Uterus (tissue), 4 donors: ENCODE data around the gene CPLANE2. TPM values are rescaled to one million over a fixed set of nuclear protein-coding genes. Genes with fewer than 3 reads are reported as not detected.

ENCODE experiments used
- DNase-seq, 2 donors: peaks; one replicate each; pipeline ENCODE4 v3.0.0-alpha.2; 2019 to 2020
- H3K27ac ChIP-seq, 2 donors: fragments of 200-600 bp; sonication (generic); 1 replicate in 1 of 2; 2 replicates in 1 of 2; pipeline ENCODE4 v1.5.1; 2016 to 2018
- H3K27me3 ChIP-seq, 2 donors: fragments of 200-600 bp; sonication (generic); one replicate each; pipeline ENCODE4 v1.5.1; 2018 to 2019; ENCODE audit warnings: control low read depth in 1 of 2
- H3K36me3 ChIP-seq, 2 donors: fragments of 200-600 bp; sonication (generic); one replicate each; pipeline ENCODE4 v1.5.1; 2019; ENCODE audit warnings: control low read depth in 1 of 2
- H3K4me1 ChIP-seq, 2 donors: fragments of 200-600 bp; sonication (generic); one replicate each; pipeline ENCODE4 v1.5.1; 2018 to 2019; ENCODE audit warnings: control low read depth in 1 of 2
- H3K4me3 ChIP-seq, 2 donors: fragments of 200-600 bp; sonication (generic); 1 replicate in 1 of 2; 2 replicates in 1 of 2; pipeline ENCODE4 v1.5.1; 2018 to 2019; ENCODE audit warnings: mild to moderate bottlenecking in 1 of 2
- H3K9me3 ChIP-seq, 2 donors: fragments of 200-600 bp; sonication (generic); one replicate each; pipeline ENCODE4 v1.5.1; 2019; ENCODE audit warnings: control low read depth in 1 of 2
- CTCF ChIP-seq, 4 experiments: fragments of 200-600 bp in 2 of 4; fragments of 450-650 bp in 2 of 4; sonication (generic) in 2 of 4; IDR thresholded peaks; one replicate each; pipeline ENCODE4 v1.5.1; 2016 to 2019; ENCODE audit warnings: antibody characterized with exemption in 4 of 4, mild to moderate bottlenecking in 2 of 4, moderate library complexity in 1 of 4
- POLR2A ChIP-seq, 2 donors: fragments of 450-650 bp; IDR thresholded peaks; one replicate each; pipeline ENCODE4 v1.6.1; 2016; ENCODE audit warnings: antibody characterized with exemption in 2 of 2, mild to moderate bottlenecking in 1 of 2, moderate library complexity in 1 of 2
- intact Hi-C: fragments of 100-400 bp; cut with DNase I; formaldehyde crosslinking; loops from one replicate; pipeline ENCODE4 v1.15.1; 2023; ENCODE audit warnings: low total_unique reads
- total RNA-seq, 4 donors: library from RNA; depleted of rRNA in 3 of 4; stranded (reverse); fragments of >200 nt in 3 of 4; gene quantifications; one replicate each; pipeline versions ENCODE4 v1.1.0 to v1.2.4, GENCODE V29; 2014 to 2023
- donor health status: DM: yes; HTN: yes; CAD: no.

The CPLANE2 gene
- total RNA-seq, 4 donors from 2014 or later = 5.1 to 7.4 (median 5.5) TPM

GRCh38 chr1:16235944-16236510 is 956 bp downstream of the CPLANE2 start:
- intact Hi-C loops = no loop called here
- Histone ChIP-seq H3K36me3 (no peaks in the 10 kb centered on the region), H3K27ac (peak overlapping the region; percentile 79 to 90), H3K27me3 (no peaks in the 10 kb centered on the region), H3K4me3 (peak overlapping the region; percentile 50 to 51), H3K9me3 (no peaks in the 10 kb centered on the region), H3K4me1 (peaks cover 0 to 5% of the 10 kb centered on the region in 2 donors)
- TF ChIP-seq CTCF (IDR thresholded peaks at IDR 0.05) (peak in 1 of 4 experiments; percentile 16), POLR2A (IDR thresholded peaks at IDR 0.05) (no peak)
- DNase-seq = no peak

- intact Hi-C loops = no loop called here
- no peaks in the 10 kb centered on the region for H3K9me3 ChIP-seq
- TF ChIP-seq POLR2A (IDR thresholded peaks at IDR 0.05) (no peak), CTCF (IDR thresholded peaks at IDR 0.05) (no peak)
- H3K4me1 ChIP-seq = peaks cover 0 to 5% of the 10 kb centered on the region in 2 donors
- no peak overlapping the region for H3K4me3 ChIP-seq
- no peaks in the 10 kb centered on the region for H3K36me3 ChIP-seq
- H3K27me3 ChIP-seq = no peaks in the 10 kb centered on the region
- H3K27ac ChIP-seq = peak overlapping the region in 1 of 2 donors; percentile 90
- no peak for DNase-seq
Observed at GRCh38 chr1:16235347-16235746, 1.6 kb downstream of the CPLANE2 start.

- intact Hi-C loops = no loop called here
- Histone ChIP-seq H3K9me3 (no peaks in the 10 kb centered on the region), H3K27ac (no peak overlapping the region), H3K27me3 (no peaks in the 10 kb centered on the region), H3K36me3 (no peaks in the 10 kb centered on the region), H3K4me1 (peaks cover 0 to 5% of the 10 kb centered on the region in 2 donors), H3K4me3 (no peak overlapping the region)
- TF ChIP-seq POLR2A (IDR thresholded peaks at IDR 0.05) (no peak), CTCF (IDR thresholded peaks at IDR 0.05) (no peak)
- DNase-seq = no peak
Observed at GRCh38 chr1:16233431-16233830, 3.6 kb downstream of the CPLANE2 start.

GRCh38 chr1:16232316-16232710 is 4.7 kb downstream of the CPLANE2 start:
- no peak for DNase-seq

More at GRCh38 chr1:16232316-16232710, 4.7 kb downstream of the CPLANE2 start:
- no peaks in the 10 kb centered on the region for H3K4me1 ChIP-seq
- H3K36me3 ChIP-seq = no peaks in the 10 kb centered on the region
- H3K27ac ChIP-seq = no peak overlapping the region
- peaks cover 0 to 7% of the 10 kb centered on the region in 2 donors for H3K27me3 ChIP-seq
- intact Hi-C loops = no loop called here
- TF ChIP-seq CTCF (IDR thresholded peaks at IDR 0.05) = no peak
- no peak for TF ChIP-seq POLR2A (IDR thresholded peaks at IDR 0.05)
- no peak overlapping the region for H3K4me3 ChIP-seq
- no peaks in the 10 kb centered on the region for H3K9me3 ChIP-seq
